HG03558 (cell line): ENCODE results near the gene ASB7.
"Not testable (repeated sequence)": the region's sequence is repeated elsewhere in the genome, so short reads cannot be mapped to it uniquely, and the experiment has no call there.

Source experiments
- ATAC-seq: cut with Tn5 transposase; IDR thresholded peaks from one replicate; pipeline ENCODE4 v1.9.1; 2021; ENCODE audit warnings: moderate number of reproducible peaks; ENCODE audit not compliant: unreplicated experiment; ENCODE audit errors: extremely low read depth

ASB7 gene, protein sequence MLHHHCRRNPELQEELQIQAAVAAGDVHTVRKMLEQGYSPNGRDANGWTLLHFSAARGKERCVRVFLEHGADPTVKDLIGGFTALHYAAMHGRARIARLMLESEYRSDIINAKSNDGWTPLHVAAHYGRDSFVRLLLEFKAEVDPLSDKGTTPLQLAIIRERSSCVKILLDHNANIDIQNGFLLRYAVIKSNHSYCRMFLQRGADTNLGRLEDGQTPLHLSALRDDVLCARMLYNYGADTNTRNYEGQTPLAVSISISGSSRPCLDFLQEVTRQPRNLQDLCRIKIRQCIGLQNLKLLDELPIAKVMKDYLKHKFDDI

GRCh38 chr15:100602064-100602822, at the start of gene ASB7, which contains the start of gene LINS1:
Gene ASB7, plus strand, starts transcription at chr15:100602589. Its CDS starts 9,628 bp downstream, at chr15:100612217.
Gene LINS1, minus strand, starts transcription at chr15:100602184. Its CDS starts 21,342 bp downstream, at chr15:100580842.
- peak; percentile 92 for ATAC-seq

DNA sequence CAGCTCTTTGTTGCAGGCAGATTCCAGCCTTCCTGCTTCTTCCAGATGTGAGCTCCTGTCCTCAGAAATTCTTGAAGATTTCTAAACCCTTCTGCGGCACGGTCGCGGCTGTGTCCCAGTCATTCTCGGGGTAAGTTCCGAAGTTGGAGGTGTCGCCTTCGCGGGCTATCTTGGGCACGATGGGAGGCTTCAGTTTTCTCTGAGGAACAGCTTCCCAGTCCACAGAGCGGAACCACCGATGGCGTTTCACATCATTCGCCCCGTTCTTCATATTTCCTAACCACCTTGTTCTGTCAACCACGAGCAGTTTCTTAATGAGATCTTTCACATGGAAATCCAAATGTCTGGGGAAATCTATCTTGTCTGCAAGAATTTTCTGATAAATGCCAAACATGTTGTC, 48.9 kb upstream of the ASB7 start:
- ATAC-seq, result no peak

GRCh38 chr15:100558771-100559254, 43.6 kb upstream of the ASB7 start:
- no peak for ATAC-seq

- no peak for ATAC-seq
Observed at GRCh38 chr15:100559330-100559729, 43.1 kb upstream of the ASB7 start.

GRCh38 chr15:100560323-100560722, 42.1 kb upstream of the ASB7 start:
- ATAC-seq, result no peak

- no peak for ATAC-seq
Observed at GRCh38 chr15:100565591-100565990, 36.8 kb upstream of the ASB7 start.

DNA sequence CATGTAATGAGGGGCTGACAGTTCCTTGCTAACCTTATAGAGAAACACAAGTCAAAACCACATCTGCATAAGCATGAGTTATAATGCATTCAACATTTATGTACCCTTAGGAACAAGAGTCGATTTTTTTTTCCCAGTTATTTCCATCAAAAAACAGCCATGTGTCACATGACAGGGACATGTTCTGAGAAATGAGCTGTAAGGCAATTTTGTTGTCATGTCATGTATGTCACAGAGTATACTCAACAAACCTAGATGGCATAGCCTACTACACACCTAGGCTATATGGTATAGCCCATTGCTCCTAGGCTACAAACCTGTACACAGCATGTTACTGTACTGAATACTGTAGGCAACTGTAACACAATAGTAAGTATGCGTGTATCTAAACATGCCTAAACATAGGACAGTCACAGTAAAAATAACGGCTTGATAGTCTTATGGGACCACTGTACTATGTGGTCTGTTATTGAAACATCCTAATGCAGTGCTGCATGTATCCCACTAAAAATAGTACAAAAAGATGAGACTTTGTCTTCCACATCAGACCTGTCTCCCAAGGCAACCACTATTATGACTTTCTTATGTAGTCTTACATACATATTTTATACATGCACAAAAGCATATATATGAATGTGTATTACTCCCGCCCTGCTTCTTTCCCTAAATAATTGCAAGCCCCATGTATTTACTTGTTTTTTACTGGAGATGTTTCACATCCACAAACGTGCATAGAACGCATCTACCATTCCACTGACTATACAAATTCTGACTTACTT, 35.4 kb upstream of the ASB7 start:
- no peak for ATAC-seq

DNA sequence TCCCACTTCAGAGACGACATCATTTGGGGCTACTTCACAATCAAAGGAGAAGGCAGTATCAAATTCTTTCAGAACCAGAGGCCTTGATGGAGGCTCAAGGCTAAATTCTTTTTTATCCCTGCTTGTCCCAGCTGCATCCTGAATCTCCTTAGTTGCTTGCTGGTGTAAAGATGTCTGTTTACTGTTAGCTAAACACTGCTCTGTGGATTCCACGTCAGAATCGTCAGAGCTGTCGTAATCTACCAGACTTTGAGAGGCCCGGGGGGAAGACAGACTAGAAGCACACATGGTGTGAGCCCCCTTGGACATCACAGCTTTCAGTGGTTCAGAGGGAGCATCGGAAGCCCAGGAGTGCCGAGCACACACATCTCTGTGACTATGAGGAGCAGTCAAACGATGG, 33.0 kb upstream of the ASB7 start:
- no peak for ATAC-seq

- ATAC-seq, result peak; percentile 6
Observed at GRCh38 chr15:100570275-100570674, 32.1 kb upstream of the ASB7 start.

DNA sequence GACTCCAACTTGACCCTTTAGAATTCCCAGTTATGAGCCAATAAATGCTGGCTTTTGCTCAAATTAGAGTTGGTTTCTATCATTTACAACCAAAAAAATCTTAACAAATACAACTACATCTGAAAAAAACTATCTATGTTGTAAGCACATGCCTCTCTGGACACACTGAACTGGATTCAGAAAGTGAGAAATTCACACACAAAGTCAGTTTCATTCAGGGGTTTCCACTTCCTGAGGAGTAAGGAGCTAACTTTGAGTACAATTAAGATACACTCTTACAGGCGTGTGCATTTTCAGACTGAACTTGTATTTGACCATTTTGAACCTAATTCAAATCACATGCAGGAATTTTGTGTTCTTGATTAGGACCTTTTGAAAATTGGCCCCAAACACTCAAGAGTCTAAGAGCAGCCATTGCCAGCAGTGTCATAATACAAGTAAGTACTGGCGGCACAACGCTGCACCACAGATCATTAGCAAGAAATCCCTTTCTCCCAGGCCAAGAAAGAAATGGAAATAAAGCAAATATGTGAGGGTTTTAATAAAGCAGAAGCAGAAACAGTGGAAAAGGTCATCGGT, 31.6 kb upstream of the ASB7 start:
- ATAC-seq, result peak; percentile 49

GRCh38 chr15:100571592-100572167, 30.7 kb upstream of the ASB7 start:
- no peak for ATAC-seq

GRCh38 chr15:100572362-100572983, 29.9 kb upstream of the ASB7 start:
- no peak for ATAC-seq

GRCh38 chr15:100573526-100573925, 28.9 kb upstream of the ASB7 start:
- no peak for ATAC-seq

DNA sequence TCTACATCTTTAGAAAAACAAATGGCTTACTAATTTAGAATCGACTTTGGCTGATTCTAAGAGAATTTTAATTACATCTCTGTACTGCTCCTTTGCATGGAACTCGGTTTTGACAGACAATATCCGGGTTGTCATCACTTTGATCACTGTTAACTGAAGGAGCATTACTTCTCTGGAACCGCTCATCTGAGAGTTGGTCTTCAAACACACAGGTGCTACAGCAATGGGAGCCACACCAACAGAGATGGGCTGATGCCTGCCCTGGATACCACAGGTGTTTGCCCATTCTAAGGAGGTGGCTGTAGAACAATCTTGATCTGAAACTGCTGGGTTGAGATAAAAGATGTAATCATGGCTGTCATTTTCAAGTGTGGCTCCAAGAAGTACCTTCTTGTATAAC, 22.0 kb upstream of the ASB7 start:
- no peak for ATAC-seq

- no peak for ATAC-seq
Observed at GRCh38 chr15:100588638-100589242, 13.6 kb upstream of the ASB7 start.

- ATAC-seq, result not testable (repeated sequence)
Observed at GRCh38 chr15:100591163-100591562, 11.2 kb upstream of the ASB7 start.

DNA sequence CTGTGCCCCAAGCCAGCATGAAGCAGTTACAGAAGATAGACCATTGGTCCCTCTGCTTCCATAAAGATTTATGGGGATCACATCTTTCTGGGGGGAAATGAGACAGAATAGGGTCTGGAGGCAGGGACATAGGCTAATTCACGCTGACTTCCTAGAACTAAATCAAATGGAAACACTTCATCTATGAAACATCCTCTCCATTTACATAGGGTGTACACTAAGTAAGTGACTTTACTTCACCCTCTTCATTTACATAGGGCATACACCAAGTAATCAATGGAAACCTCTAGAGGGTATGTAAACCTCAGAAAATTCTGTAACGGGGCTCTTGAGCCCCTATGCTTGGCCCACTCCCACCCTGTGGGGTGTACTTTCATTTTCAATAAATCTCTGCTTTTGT, 10.6 kb upstream of the ASB7 start:
- ATAC-seq, result no peak

DNA sequence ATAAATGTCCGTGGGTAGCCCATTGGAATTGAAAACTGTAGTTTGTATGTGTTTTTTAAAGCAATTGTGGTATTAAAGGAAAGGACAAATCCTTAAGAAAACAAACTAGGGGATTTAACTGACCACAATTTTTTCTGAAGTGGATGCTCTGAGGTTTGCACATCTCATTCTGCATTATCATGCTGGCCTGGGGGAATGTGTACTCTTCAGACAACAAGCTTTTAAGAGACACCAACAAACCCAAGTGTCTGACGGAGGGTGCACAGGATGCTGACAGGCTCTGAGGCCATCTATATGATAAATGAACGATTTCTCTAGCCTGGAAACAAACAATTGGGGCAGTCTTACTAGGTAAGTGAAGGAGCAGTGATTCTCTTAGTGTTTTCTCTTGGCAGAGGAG, 9.5 kb upstream of the ASB7 start:
- no peak for ATAC-seq

DNA sequence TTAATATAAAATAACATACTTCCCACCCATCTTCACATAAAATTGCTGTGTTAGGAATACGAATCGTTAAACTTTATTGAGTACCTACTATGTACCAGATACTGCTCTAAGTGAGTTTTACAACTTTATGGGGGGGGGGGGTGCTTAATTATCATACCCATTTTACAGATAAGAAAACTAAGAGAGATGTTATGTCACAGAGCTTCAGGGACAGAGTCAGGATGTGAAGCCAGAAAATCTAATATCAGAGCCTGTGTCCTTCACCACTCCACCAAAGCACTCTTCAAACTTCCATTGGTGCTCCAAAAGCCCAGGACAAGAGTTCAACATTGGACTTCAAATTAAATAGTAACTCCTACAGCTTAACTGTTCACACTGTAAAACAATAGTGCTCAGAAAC, 9.0 kb upstream of the ASB7 start:
- no peak for ATAC-seq
